OCI-LY3 (cell line): ENCODE results near the gene CETP.
A peak's percentile ranks its signal among the peaks of the same experiment; 100 is the strongest.

ENCODE experiments used
- H2AFZ ChIP-seq: fragments of 200-600, 300-600 bp; shearing (Covaris generic); 2 replicates; pipeline ENCODE4 v1.6.0; 2014; ENCODE audit warnings: antibody characterized with exemption, low read depth, low read length
- H3K27ac ChIP-seq: fragments of 200-600, 300-600 bp; sonication (generic); 2 replicates; pipeline ENCODE4 v1.5.1; 2014; ENCODE audit warnings: mild to moderate bottlenecking, low read length, moderate library complexity, mixed read lengths
- H3K27me3 ChIP-seq: fragments of 200-600, 300-600 bp; sonication (generic); 2 replicates; pipeline ENCODE4 v1.6.1; 2014; ENCODE audit warnings: low read depth, low read length, mixed read lengths
- H3K36me3 ChIP-seq: fragments of 200-600, 300-600 bp; sonication (generic); replicated peaks from 2 replicates; pipeline ENCODE3; 2014; ENCODE audit warnings: low read depth, low read length, mixed read lengths
- H3K4me1 ChIP-seq: fragments of 300-600, 200-600 bp; sonication (generic); 2 replicates; pipeline ENCODE4 v1.6.1; 2014; ENCODE audit warnings: low read length, mixed read lengths
- H3K4me2 ChIP-seq: fragments of 200-600, 300-600 bp; sonication (generic); 2 replicates; pipeline ENCODE4 v1.6.1; 2014; ENCODE audit warnings: low read length, mixed read lengths
- H3K4me3 ChIP-seq: fragments of 300-600, 200-600 bp; sonication (generic); 2 replicates; pipeline ENCODE4 v1.5.1; 2014; ENCODE audit warnings: antibody characterized with exemption, mild to moderate bottlenecking, low read length, moderate library complexity
- H3K79me2 ChIP-seq: fragments of 300-600, 200-600 bp; shearing (Covaris generic); 2 replicates; pipeline ENCODE4 v1.6.1; 2014; ENCODE audit warnings: mild to moderate bottlenecking, low read length, mixed read lengths
- H3K9ac ChIP-seq: fragments of 300-600, 200-600 bp; shearing (Covaris generic); 2 replicates; pipeline ENCODE4 v1.6.0; 2014; ENCODE audit warnings: mild to moderate bottlenecking, low read length, moderate library complexity
- H3K9me3 ChIP-seq: fragments of 200-600, 300-600 bp; shearing (Covaris generic); 2 replicates; pipeline ENCODE4 v1.6.1; 2014; ENCODE audit warnings: low read length, mixed read lengths; ENCODE audit not compliant: insufficient read depth
- H4K20me1 ChIP-seq: fragments of 200-600, 300-600 bp; sonication (generic); 2 replicates; pipeline ENCODE4 v1.6.1; 2016; ENCODE audit warnings: low read length, mixed read lengths; ENCODE audit not compliant: insufficient read depth
- CTCF ChIP-seq: fragments of 200-600, 300-600 bp; sonication (generic); IDR thresholded peaks from 2 replicates; pipeline ENCODE4 v1.5.1; 2014; ENCODE audit warnings: antibody characterized with exemption, low read length, low read depth
- EZH2phosphoT487 ChIP-seq: fragments of 200-600 bp; shearing (Covaris generic); IDR thresholded peaks from 2 replicates; pipeline ENCODE4 v1.6.1; 2018; ENCODE audit warnings: antibody characterized with exemption, mixed run types, low read depth

The CETP gene

GRCh38 chr16:56961851-56962281, at the start of gene CETP:
Gene CETP, plus strand, starts transcription at chr16:56961950. Its CDS starts 30 bp downstream, at chr16:56961980.
- Histone ChIP-seq H3K9ac (no peak within 1 kb of the TSS), H3K9me3 (no peaks in the 10 kb centered on the region), H3K4me2 (no peak within 1 kb of the TSS), H3K79me2 (no peaks in the 10 kb centered on the region), H4K20me1 (no peaks in the 10 kb centered on the region), H3K4me1 (peaks cover 15% of the 10 kb centered on the region), H3K27ac (no peak within 1 kb of the TSS), H3K36me3 (no peaks in the 10 kb centered on the region), H2AFZ (no peak within 1 kb of the TSS), H3K4me3 (no peak within 1 kb of the TSS), H3K27me3 (no peaks in the 10 kb centered on the region)
- TF ChIP-seq CTCF, result no peak
- no peak for TF ChIP-seq EZH2phosphoT487

DNA sequence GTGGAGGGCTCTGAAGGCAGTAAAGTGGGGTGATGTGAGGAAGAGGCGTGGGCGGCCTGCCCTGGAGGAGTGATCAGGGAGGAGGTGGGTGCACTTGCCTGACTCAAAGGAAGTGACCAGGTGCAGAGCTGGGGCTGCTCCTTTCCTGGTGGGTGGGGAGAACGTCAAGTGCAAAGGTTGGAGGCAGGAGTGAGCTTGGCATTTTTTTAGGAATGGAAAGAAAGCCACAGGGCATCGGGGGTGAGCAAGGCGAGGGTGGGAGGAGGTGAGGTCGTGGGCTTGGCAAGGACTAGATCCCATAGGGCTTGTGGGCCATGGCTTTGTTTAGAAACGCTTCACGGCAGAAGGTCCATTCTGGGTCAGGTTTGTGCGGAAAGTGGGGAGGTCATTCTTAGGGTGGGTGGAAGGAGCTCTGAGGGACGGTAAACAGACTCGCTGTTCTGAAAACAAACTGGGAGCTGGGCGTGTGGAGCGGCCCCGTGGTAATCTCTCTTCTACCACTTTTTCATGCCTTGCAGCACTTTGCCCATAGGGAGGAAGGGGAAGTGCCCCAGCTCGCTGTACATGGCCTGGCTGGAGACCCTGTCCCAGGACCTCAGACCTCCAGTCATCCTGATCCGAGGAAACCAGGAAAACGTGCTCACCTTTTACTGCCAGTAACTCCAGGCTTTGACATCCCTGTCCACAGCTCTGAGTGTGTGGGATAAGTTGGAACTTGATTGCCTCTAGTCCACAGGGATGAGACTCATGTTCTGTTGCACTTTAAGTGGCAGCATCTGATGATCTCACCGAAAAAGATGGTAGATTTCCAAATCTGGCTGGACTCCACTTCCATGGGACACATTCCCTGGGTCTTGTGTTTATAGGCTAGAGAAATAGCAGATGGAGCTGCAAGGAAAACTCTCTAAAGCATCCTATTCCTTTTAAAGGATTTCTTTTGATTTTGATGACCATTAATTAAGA, 48.7 kb upstream of the CETP start:
- no peak overlapping the region for H2AFZ ChIP-seq
- H3K9me3 ChIP-seq, result no peaks in the 10 kb centered on the region
- H3K27ac ChIP-seq, result no peak overlapping the region
- no peak for TF ChIP-seq EZH2phosphoT487
- no peak for TF ChIP-seq CTCF
- H3K9ac ChIP-seq, result peak overlapping the region; percentile 16; the same call in 1 of the 2 replicates
- no peaks in the 10 kb centered on the region for H4K20me1 ChIP-seq
- no peaks in the 10 kb centered on the region for H3K79me2 ChIP-seq
- no peak overlapping the region for H3K4me3 ChIP-seq
- H3K27me3 ChIP-seq, result no peaks in the 10 kb centered on the region
- no peaks in the 10 kb centered on the region for H3K36me3 ChIP-seq
- peak overlapping the region; percentile 78 for H3K4me2 ChIP-seq
- H3K4me1 ChIP-seq, result peaks cover 65% of the 10 kb centered on the region

DNA sequence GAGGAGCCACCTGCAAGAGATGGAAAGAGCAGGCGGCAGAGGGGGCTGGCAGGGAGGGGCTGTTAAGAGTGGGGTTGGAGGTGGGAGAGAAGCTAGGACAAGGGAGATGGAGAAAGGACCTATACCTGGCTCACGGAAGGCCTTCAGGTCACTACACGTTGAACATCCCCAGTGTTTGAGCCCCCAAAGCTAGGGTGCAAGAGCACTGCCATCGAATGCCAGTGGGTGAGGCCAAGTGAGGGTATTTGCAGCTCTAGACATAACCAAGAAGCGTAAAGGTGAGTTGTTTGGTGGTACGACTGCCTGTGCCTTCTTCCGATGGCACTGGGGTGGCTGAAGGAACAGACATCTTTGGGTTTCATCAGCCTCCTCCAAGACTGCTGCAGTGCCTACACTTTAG, 46.9 kb upstream of the CETP start:
- TF ChIP-seq CTCF (no peak), EZH2phosphoT487 (no peak)
- Histone ChIP-seq H3K4me1 (peaks cover 84% of the 10 kb centered on the region), H3K4me2 (no peak overlapping the region)

GRCh38 chr16:56915336-56916119, 46.2 kb upstream of the CETP start:
- no peaks in the 10 kb centered on the region for H3K9me3 ChIP-seq
- TF ChIP-seq CTCF, result no peak
- no peak for TF ChIP-seq EZH2phosphoT487
- peak overlapping the region; percentile 81; the same call in 1 of the 2 replicates for H3K4me2 ChIP-seq
- no peaks in the 10 kb centered on the region for H3K27me3 ChIP-seq
- no peak overlapping the region for H3K4me3 ChIP-seq
- peaks cover 87% of the 10 kb centered on the region for H3K4me1 ChIP-seq
- no peaks in the 10 kb centered on the region for H3K79me2 ChIP-seq
- H3K36me3 ChIP-seq, result no peaks in the 10 kb centered on the region
- peak overlapping the region; percentile 95; the same call in 1 of the 2 replicates for H3K27ac ChIP-seq
- no peak overlapping the region for H2AFZ ChIP-seq
- H3K9ac ChIP-seq, result peak overlapping the region; percentile 89; the same call in 1 of the 2 replicates
- no peaks in the 10 kb centered on the region for H4K20me1 ChIP-seq

More for the DNA sequence above, 46.9 kb upstream of the CETP start:
- Histone ChIP-seq H3K27me3 (no peaks in the 10 kb centered on the region), H3K79me2 (no peaks in the 10 kb centered on the region), H3K4me3 (no peak overlapping the region), H3K9me3 (no peaks in the 10 kb centered on the region), H4K20me1 (no peaks in the 10 kb centered on the region), H3K27ac (no peak overlapping the region), H2AFZ (no peak overlapping the region), H3K36me3 (no peaks in the 10 kb centered on the region), H3K9ac (no peak overlapping the region)
